Measurements from ENCODE around the gene ERICH6. TPM values are rescaled to one million over a fixed set of nuclear protein-coding genes. Genes with fewer than 3 reads are reported as not detected.
A peak's percentile ranks its signal among the peaks of the same experiment; 100 is the strongest.

The ERICH6 gene
- total RNA-seq, 2 donors from 2014 or later: 0.92 to 1.6 TPM

DNA sequence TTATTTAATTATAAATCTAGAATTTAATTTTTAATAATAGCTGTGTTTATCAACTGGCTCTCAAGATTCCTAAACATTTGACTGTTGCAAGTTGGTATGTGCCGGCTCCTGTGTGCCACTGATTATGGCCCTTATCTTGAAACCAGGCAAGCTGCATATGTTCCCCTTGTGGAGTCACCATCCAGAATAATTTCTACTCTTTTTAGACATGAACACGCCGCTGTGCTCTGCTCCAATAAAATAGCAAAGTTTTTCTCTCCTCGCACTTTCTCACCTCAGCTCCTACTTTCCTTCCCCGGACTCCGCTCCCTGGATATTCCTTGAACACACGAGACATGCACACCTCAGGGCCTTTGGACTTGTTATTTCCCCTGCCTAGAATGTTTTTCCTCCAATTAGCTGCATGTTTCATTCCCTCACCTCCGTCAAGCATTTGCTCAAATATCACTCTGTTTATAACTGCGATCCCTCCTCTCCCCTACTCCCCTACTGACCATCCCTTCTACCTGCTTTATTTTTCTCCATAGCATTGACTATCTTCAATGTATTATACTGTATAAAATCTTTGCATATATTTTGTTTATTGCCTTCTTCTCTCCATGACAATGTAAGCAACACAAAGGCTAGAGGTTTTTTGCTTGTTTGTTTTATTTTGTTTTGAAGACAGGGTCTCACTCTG, 26.1 kb upstream of the ERICH6 start:
- ATAC-seq (no peak), DNase-seq (no peak)
- H3K4me3 Mint-ChIP-seq: peak overlapping the region; percentile 19
- H3K9me3 ChIP-seq (ENCODE audit: control insufficient read depth, low read length, poor library complexity, severe bottlenecking): no peaks in the 10 kb centered on the region
- H3K4me1 Mint-ChIP-seq: peaks cover 6% of the 10 kb centered on the region
- no peak overlapping the region for H3K27ac Mint-ChIP-seq
- no peaks in the 10 kb centered on the region for H3K27me3 Mint-ChIP-seq
- peaks cover 4% of the 10 kb centered on the region for H3K36me3 Mint-ChIP-seq (ENCODE audit: low read depth)

DNA sequence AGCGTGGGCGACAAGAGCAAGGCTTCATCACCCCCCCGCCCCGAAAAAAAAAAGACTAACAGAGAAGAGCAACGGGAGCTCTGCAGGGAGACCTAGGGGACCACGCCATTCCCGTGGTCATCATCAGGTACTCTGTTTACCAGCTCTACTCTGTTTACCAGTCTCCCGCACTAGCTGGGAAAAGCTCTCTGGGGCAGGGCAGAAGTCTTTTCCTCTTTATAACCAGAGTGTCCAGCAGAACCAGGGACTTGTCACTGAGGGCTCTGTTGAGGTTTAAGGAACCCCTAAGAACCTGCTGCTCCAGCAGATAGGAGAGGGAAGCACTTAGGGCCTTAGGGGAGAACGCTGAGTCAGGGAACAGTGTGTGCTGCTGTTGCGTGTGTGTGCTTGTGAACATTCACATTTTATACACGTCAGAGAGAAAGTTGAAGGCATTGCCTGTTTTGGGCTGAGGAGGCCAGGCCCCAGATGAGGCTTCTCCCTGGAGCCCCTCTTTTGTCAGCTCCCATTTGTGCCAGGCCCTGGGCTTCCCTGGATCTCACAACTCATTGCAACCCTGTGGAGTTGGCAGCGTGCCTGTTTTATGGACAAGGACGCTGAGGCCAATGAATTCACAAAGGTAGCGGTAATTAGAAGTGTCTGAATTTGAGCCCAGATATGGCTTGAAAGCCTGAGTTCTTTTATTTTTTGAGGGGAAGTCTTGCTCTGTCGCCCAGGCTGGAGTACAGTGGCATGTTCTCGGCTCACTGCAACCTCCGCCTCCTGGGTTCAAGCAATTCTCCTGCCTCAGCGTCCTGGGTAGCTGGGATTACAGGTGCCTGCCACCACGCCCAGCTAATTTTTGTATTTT, 24.2 kb upstream of the ERICH6 start:
- H3K36me3 Mint-ChIP-seq (ENCODE audit: low read depth): peaks cover 4% of the 10 kb centered on the region
- H3K4me3 Mint-ChIP-seq: no peak overlapping the region
- no peaks in the 10 kb centered on the region for H3K9me3 ChIP-seq (ENCODE audit: control insufficient read depth, low read length, poor library complexity, severe bottlenecking)
- H3K27ac Mint-ChIP-seq: peak overlapping the region; percentile 32
- no peak for DNase-seq
- H3K4me1 Mint-ChIP-seq: peaks cover 7% of the 10 kb centered on the region
- no peak for ATAC-seq
- no peaks in the 10 kb centered on the region for H3K27me3 Mint-ChIP-seq

DNA sequence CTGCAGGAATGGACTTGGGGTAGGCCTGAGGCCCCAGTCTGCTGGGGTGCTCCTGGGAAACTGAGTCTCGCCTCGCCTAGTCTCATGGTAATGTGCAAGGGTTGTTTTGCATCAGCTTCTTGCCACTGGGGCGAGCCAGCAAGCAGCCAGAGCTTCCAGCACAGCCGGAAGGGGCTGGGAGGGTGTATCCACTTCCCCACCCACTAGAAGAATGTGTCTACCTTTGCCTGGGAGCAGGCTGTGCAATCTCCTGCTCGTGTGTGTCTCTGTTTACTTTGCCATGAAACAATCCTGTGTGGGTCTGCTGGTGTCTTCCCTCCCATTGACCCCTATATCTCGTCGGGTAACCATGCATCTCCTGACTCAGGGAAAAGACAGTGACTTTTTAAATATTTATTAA, 21.8 kb upstream of the ERICH6 start:
- DNase-seq: no peak
- Mint-ChIP-seq H3K36me3 (ENCODE audit: low read depth) (peaks cover 4% of the 10 kb centered on the region), H3K27me3 (no peaks in the 10 kb centered on the region), H3K4me3 (no peak overlapping the region), H3K4me1 (peaks cover 12% of the 10 kb centered on the region), H3K27ac (no peak overlapping the region)
- no peaks in the 10 kb centered on the region for H3K9me3 ChIP-seq (ENCODE audit: control insufficient read depth, low read length, poor library complexity, severe bottlenecking)
- ATAC-seq: no peak

DNA sequence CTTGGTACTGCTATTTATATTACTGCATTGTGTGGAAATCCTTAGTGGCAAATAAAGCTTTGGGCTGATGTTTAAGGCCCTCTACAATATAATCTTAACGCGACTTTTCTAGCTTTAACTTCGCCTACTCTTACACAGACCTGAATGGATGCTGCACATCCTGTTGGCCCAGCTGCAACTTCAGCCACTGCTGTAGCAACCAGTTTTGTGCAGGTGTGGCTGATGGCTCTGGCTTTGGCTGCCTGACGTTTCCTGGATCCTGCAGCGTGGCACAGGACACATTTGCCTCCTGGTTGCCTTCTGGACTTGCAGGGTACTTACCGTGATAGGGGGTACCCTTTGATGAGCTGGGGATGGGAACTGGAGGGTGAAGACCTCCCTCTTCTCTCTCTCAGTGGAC, 20.2 kb upstream of the ERICH6 start:
- no peaks in the 10 kb centered on the region for H3K9me3 ChIP-seq (ENCODE audit: control insufficient read depth, low read length, poor library complexity, severe bottlenecking)
- no peak for ATAC-seq
- DNase-seq: no peak
- Mint-ChIP-seq H3K36me3 (ENCODE audit: low read depth) (peaks cover 2% of the 10 kb centered on the region), H3K4me1 (peaks cover 9% of the 10 kb centered on the region), H3K27ac (peak overlapping the region; percentile 87), H3K4me3 (no peak overlapping the region), H3K27me3 (no peaks in the 10 kb centered on the region)

DNA sequence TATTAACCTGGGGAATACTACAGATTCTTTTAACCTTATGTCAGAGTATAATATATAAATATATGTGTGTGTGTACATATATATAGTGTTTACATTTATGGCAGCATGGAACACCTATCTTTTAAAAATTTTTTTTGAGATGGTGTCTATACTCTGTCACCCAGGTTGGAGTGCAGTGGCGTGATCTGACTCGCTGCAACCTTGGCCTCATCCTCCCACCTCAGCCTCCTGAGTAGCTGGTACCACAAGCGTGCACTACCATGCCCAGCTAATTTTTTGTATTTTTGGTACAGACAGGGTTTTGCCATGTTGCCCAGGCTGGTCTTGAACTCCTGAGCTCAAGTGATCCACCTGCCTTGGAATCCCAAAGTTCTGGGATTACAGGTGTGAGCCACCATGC, 18.5 kb upstream of the ERICH6 start:
- Mint-ChIP-seq H3K4me1 (peaks cover 9% of the 10 kb centered on the region), H3K27me3 (no peaks in the 10 kb centered on the region), H3K36me3 (ENCODE audit: low read depth) (peaks cover 2% of the 10 kb centered on the region), H3K27ac (peak overlapping the region; percentile 87), H3K4me3 (no peak overlapping the region)
- DNase-seq (no peak), ATAC-seq (no peak)
- H3K9me3 ChIP-seq (ENCODE audit: control insufficient read depth, low read length, poor library complexity, severe bottlenecking): no peaks in the 10 kb centered on the region

DNA sequence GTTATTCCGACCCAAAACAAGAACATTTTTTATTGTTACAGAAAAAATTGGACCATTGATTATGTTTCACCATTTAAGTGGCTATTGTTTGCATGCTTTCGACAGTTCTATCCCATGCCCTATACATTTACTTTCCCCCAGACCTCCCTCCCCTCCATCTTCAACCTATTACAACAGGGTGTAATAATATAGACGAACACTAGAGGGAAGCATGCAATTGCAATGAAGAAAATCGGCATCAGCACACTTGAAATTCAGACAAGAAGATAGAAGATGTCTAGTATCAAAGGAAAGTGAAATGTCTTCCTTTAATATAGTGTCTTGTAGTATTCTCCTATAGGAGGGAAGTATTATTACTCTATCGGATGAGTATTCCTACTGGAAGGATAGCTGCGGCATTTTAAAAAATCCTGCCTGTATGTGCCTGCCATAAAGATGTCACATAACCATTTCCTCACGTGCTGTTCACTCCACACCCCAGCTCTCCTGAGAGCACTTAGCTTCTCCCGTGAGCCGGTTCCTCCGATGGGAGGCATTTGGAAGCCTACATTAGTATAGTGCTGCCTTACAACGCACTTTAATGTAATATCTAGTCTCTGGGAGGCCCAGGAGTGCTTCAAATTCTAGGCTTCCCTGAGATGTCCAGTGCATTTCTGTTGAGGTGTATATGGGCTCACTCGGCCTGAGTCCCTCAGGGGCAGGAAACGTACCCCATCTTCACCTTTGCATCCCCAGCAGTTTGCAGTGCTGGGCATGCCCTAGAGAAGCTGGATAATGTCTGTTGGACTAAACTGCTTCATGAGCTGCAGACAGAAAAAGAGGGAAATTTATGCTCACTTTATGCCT, 17.8 kb upstream of the ERICH6 start:
- Mint-ChIP-seq H3K4me1 (peaks cover 9% of the 10 kb centered on the region), H3K36me3 (ENCODE audit: low read depth) (no peaks in the 10 kb centered on the region), H3K4me3 (peak overlapping the region; percentile 39), H3K27ac (peak overlapping the region; percentile 27), H3K27me3 (no peaks in the 10 kb centered on the region)
- no peak for DNase-seq
- peak; percentile 81 for ATAC-seq
- H3K9me3 ChIP-seq (ENCODE audit: control insufficient read depth, low read length, poor library complexity, severe bottlenecking): no peaks in the 10 kb centered on the region

DNA sequence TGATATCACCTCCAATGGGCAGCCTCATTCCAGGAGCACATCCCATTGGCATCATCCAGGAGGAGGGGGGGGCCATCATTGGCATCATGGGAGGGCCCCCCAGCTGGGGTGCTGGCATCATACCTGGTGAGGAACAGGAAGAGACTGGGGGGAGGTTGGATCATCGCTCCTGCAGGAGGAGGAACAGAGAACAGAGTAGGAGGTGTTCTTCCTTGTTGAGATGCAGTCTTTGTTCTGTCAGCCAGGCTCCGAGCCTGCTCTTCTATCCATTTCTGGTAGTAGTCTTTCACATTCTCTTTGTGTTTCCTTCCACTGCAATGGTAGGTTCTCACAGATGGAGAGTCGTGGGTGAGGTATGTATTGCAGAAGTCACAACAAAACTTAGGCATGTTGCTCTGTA, 16.7 kb upstream of the ERICH6 start:
- no peaks in the 10 kb centered on the region for H3K9me3 ChIP-seq (ENCODE audit: control insufficient read depth, low read length, poor library complexity, severe bottlenecking)
- H3K27me3 Mint-ChIP-seq: no peaks in the 10 kb centered on the region
- no peaks in the 10 kb centered on the region for H3K36me3 Mint-ChIP-seq (ENCODE audit: low read depth)
- ATAC-seq (no peak), DNase-seq (no peak)
- H3K4me3 Mint-ChIP-seq: no peak overlapping the region
- peaks cover 9% of the 10 kb centered on the region for H3K4me1 Mint-ChIP-seq
- H3K27ac Mint-ChIP-seq: no peak overlapping the region

DNA sequence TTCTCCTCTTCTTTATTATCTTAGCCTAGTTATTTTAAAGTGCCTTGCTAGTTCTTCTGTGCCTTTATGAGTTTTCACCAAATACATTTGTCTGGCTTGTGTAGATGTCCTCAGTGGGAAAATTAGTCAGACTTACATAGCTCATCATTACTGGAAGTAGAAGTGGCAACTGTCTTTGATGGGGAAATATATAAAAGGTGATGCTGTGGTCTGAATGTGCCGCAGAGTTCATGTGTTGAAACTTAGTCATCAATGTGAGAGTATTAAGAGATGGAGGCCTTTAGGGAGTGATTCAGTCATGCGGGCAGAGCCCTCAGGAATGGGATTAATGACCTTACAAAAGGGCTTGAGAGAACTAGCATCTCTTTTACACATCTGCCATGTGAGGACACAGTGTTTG, 6.4 kb upstream of the ERICH6 start:
- peaks cover 6% of the 10 kb centered on the region for H3K4me1 Mint-ChIP-seq
- no peaks in the 10 kb centered on the region for H3K27me3 Mint-ChIP-seq
- peaks cover 13% of the 10 kb centered on the region for H3K36me3 Mint-ChIP-seq (ENCODE audit: low read depth)
- H3K4me3 Mint-ChIP-seq: no peak overlapping the region
- H3K9me3 ChIP-seq (ENCODE audit: control insufficient read depth, low read length, poor library complexity, severe bottlenecking): no peaks in the 10 kb centered on the region
- ATAC-seq (no peak), DNase-seq (no peak)
- no peak overlapping the region for H3K27ac Mint-ChIP-seq

DNA sequence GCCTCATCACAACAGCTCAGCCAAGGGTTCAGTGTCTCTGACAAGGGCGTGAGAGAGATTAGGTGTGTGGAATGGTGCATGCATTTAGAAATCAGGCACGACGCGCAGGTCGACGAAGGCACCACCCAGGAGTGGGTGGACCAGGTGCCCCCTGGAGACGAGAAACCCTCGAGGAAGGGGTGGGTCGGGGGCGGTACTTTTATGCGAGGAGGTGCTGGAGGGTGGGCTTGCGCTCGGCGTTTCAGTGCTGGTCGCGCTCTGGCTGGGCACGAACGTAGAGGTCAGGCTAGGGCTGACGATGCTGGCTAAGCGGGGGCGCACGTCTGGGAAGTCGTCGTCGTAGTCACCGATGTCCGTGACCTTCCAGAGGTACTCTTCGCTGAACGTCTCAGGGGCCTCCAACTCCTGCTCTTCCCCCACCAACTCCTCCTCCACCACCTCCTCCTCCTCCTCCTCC, 393 bp downstream of the ERICH6 start:
- ATAC-seq (peak; percentile 52), DNase-seq (peak; percentile 26 to 31 (median 29))
- peaks cover 16% of the 10 kb centered on the region for H3K4me1 Mint-ChIP-seq
- no peaks in the 10 kb centered on the region for H3K36me3 Mint-ChIP-seq (ENCODE audit: low read depth)
- H3K27me3 Mint-ChIP-seq: no peaks in the 10 kb centered on the region
- H3K4me3 Mint-ChIP-seq: peak overlapping the region; percentile 97
- peak overlapping the region; percentile 97 for H3K27ac Mint-ChIP-seq
- H3K9me3 ChIP-seq (ENCODE audit: control insufficient read depth, low read length, poor library complexity, severe bottlenecking): no peaks in the 10 kb centered on the region

DNA sequence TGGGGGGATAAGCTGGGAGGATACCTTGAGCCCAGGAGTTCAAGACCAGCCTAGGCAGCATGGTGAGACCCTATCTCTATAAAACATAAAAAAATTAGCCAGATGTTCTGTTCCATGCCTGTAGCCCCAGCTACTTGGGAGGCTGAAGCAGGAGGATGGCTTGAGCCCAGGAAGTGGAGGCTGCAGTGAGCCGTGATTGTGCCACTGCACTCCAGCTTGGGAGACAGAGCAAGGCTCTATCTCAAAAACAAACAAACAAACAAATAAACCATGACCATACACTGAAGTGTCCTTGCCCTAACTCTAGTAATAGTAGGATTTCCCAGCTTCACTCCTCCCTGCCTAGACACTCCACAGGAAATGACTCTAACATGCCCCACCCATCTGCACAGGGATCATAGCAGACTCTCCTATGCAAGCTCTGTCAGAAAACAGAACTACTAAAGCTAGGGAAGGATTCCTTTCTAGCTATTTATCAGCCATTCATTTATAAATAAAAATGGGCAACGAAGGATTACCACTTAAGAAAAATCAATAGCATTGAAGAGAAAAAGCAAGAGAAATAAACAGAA, 4.6 kb downstream of the ERICH6 start:
- Mint-ChIP-seq H3K27ac (no peak overlapping the region), H3K27me3 (no peaks in the 10 kb centered on the region), H3K36me3 (ENCODE audit: low read depth) (no peaks in the 10 kb centered on the region), H3K4me1 (peaks cover 12% of the 10 kb centered on the region), H3K4me3 (no peak overlapping the region)
- ATAC-seq: no peak
- DNase-seq: no peak
- no peaks in the 10 kb centered on the region for H3K9me3 ChIP-seq (ENCODE audit: control insufficient read depth, low read length, poor library complexity, severe bottlenecking)

DNA sequence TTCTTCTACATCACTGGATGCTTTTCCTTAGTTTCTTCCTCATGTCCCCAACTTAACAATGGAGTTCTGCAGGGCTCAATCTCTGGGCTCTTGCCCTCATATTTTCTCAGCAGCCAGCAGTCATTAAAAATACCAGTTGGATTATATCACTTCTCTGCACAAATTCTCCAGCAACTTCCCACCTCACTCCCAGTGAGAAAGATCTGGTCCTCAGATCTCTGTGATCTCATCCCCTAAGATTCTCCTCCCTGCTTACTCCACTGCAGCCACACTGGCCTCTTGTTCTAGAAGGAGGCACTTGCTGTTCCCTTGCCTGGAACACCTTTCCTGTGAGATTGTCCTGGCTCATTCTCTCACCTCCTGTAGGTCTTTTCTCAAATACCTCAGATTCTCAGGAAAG, 6.1 kb downstream of the ERICH6 start:
- ATAC-seq (no peak), DNase-seq (no peak)
- no peaks in the 10 kb centered on the region for H3K9me3 ChIP-seq (ENCODE audit: control insufficient read depth, low read length, poor library complexity, severe bottlenecking)
- peaks cover 5% of the 10 kb centered on the region for H3K4me1 Mint-ChIP-seq
- H3K36me3 Mint-ChIP-seq (ENCODE audit: low read depth): no peaks in the 10 kb centered on the region
- H3K27ac Mint-ChIP-seq: no peak overlapping the region
- H3K4me3 Mint-ChIP-seq: no peak overlapping the region
- H3K27me3 Mint-ChIP-seq: no peaks in the 10 kb centered on the region

DNA sequence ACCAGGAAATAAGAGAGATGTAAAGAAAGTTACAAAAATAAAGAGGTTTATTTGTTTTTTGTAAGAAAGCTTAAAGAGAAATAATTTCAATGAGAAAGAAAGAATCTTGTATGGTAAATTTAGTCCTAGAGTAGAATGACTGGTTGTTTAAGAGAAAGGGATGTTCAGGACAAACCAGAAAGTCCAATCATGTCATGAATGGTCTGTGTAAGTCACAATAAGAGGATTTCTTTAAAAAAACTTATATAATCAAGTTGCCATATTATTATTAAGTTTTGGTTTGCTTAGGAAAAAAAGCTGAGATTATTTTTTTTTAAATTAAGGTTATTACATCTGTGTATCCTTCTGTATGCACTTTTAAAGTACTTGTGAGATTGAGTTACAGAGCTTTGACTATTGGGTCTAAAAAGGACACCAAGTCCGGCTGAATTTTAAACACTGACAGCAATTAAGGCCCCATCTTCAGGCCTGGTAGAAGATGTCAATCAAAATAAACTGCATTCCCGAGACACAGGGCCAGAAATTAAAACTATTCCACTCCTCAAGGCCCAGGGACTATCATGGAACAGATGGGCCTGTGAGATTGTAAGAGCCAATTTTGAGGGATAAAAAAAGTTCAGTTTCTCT, 12.2 kb downstream of the ERICH6 start:
- DNase-seq: no peak
- no peak for ATAC-seq
- no peak overlapping the region for H3K27ac Mint-ChIP-seq
- H3K4me3 Mint-ChIP-seq: no peak overlapping the region
- no peaks in the 10 kb centered on the region for H3K9me3 ChIP-seq (ENCODE audit: control insufficient read depth, low read length, poor library complexity, severe bottlenecking)
- H3K4me1 Mint-ChIP-seq: no peaks in the 10 kb centered on the region
- no peaks in the 10 kb centered on the region for H3K27me3 Mint-ChIP-seq
- no peaks in the 10 kb centered on the region for H3K36me3 Mint-ChIP-seq (ENCODE audit: low read depth)
